Heart right ventricle (tissue), 16 donors: ENCODE data around the gene MAD1L1. TPM values are rescaled to one million over a fixed set of nuclear protein-coding genes. Genes with fewer than 3 reads are reported as not detected.

Experiments used
- ATAC-seq, 8 donors: fragments of 200-7000 bp; cut with Tn5 transposase; one replicate each; pipeline ENCODE4 v1.9.1; 2020; ENCODE audit warnings: mild to moderate bottlenecking in 8 of 8, moderate library complexity in 8 of 8, moderate number of reproducible peaks in 1 of 8
- DNase-seq, 2 donors: peaks; one replicate each; pipeline ENCODE4 v3.0.0-alpha.2; 2020
- H3K27ac ChIP-seq, 10 donors: fragments of 200-600 bp; sonication (generic) in 2 of 10; one replicate each; pipeline versions ENCODE4 v1.5.0 to v1.8.0; 2020 to 2022; ENCODE audit warnings: mild to moderate bottlenecking in 3 of 10
- H3K27me3 ChIP-seq, 7 donors: fragments of 200-600 bp; one replicate each; pipeline ENCODE4 v1.8.0; 2021 to 2022; ENCODE audit warnings: mild to moderate bottlenecking in 2 of 7
- H3K36me3 ChIP-seq, 9 donors: fragments of 200-600 bp; sonication (generic) in 1 of 9; one replicate each; pipeline versions ENCODE4 v1.5.0 to v1.8.0; 2020 to 2022; ENCODE audit warnings: mild to moderate bottlenecking in 2 of 9
- H3K4me1 ChIP-seq, 9 donors: fragments of 200-600 bp; sonication (generic) in 1 of 9; one replicate each; pipeline versions ENCODE4 v1.5.0 to v1.8.0; 2020 to 2022; ENCODE audit warnings: mild to moderate bottlenecking in 4 of 9
- H3K4me3 ChIP-seq, 10 donors: fragments of 200-600 bp; sonication (generic) in 2 of 10; one replicate each; pipeline versions ENCODE4 v1.5.0 to v1.8.0; 2020 to 2022; ENCODE audit warnings: mild to moderate bottlenecking in 7 of 10, moderate library complexity in 2 of 10
- H3K9me3 ChIP-seq, 11 donors: fragments of 200-600 bp in 10 of 11; sonication (generic) in 2 of 11; one replicate each; pipeline versions ENCODE4 v1.5.0 to v1.8.0; 2013 to 2022; ENCODE audit warnings: mild to moderate bottlenecking in 2 of 11, control low read depth in 1 of 11, moderate library complexity in 1 of 11
- WGBS, 2 donors: extraction: QIAGEN DNeasy Blood & Tissue Kit; methylation state at CpG; one replicate each; pipeline ENCODE4 v1.1.7; 2013; ENCODE audit warnings: inconsistent platforms in 1 of 2; 5-methylcytosine and 5-hydroxymethylcytosine counted together
- intact Hi-C, 10 donors: fragments of 100-400 bp; cut with DNase I; formaldehyde crosslinking; loops; one replicate each; pipeline versions ENCODE4 v1.11.1 to v1.14.2; 2022
- polyA plus RNA-seq, 2 donors: library from polyadenylated mRNA; stranded (reverse); fragments of 200-250 nt; gene quantifications; one replicate each; pipeline ENCODE4 v1.2.3, GENCODE V29; 2013
- total RNA-seq, 10 donors: library from RNA; stranded (reverse); fragmentation: NEBNext Ultra II Directional in 3 of 10; extraction: Animal tissue kit (Norgen Biotek cat#: 25700) in 3 of 10; gene quantifications; one replicate each; pipeline versions ENCODE4 v1.2.1 to v1.2.4, GENCODE V29; 2021 to 2023
- TF ChIP-seq, protein P1 (sequence below), 9 donors: fragments of 200-600 bp; sonication (generic) in 2 of 9; IDR thresholded peaks; one replicate each; pipeline versions ENCODE4 v1.5.0 to v1.8.0; 2021 to 2022; ENCODE audit warnings: antibody characterized with exemption in 9 of 9, mild to moderate bottlenecking in 5 of 9, moderate library complexity in 1 of 9
- donor health status: Arrhythmogenic right ventricular cardiomyopathy.
- donor health status: ischemic (EF 13 %, LVEDD 7.1; RV severe dilation, severe dysfunction).
- donor health status: healthy with polysubstance abuse.
- donor health status: DM: no; HTN: yes; CAD: no.
- donor health status: DM: no; HTN: no; CAD: no.
- donor health status: ischemic (EF 25% LVEDD 6.9; RV normal size, moderate dysfunction).
- donor health status: ischemic (EF 25% LVEDD 5.7; RV mildly dilated, moderate dysfunction).
- donor health status: healthy.
- donor health status: DM: yes; HTN: yes; CAD: no.
- donor health status: Ischemic cardiomyopathy.
- donor health status: ischemic (EF 35%, LVEDD 5.7; RV mildly dilated, moderate dysfunction).
- donor health status: nonischemic (EF 11% LVEDD 7.7; RV severe dilation, severe dysfunction).
- donor health status: DM: yes; HTN: yes; CAD: no.
- donor health status: PGD.
- donor health status: ischemic (EF 29% LVEDD 5.4; RV normal size, mild dysfunction).
- donor health status: nonischemic (EF 23%, LVEDD 6.1; RV moderate dilation, normal function).

MAD1L1 gene
- total and polyA plus RNA-seq, 12 donors: 13.8 to 46.8 (median 20.2) TPM

DNA sequence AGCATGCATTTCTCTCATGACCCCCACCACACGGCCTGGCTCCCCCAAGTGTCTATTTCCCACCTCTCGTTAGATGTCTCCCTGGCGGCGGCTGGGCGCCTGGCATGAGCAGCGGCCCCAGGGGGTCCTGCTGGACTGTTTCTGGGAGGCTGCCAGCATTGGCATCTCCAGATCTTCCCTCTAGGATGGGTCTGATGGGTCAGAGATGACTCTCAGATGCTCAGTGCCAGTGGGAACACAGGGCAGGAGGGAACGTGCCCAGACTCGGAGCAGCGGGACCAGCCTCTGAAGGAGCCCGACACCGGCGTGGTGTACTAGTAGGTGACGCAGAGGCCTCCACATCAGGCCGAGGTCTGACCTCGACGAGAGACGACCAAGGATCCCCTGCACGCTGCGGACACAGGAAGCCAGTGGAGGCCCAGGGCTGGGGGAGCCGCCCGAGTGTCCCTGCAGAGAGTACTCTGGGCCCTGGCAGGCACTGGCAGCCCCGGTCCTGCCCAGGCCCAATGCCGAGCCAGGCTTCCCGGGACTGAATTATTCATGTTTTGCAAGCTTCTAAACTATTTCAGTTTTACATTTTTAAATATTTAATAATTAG lies 323.8 kb downstream of the MAD1L1 start:
- TF ChIP-seq, protein P1, sequence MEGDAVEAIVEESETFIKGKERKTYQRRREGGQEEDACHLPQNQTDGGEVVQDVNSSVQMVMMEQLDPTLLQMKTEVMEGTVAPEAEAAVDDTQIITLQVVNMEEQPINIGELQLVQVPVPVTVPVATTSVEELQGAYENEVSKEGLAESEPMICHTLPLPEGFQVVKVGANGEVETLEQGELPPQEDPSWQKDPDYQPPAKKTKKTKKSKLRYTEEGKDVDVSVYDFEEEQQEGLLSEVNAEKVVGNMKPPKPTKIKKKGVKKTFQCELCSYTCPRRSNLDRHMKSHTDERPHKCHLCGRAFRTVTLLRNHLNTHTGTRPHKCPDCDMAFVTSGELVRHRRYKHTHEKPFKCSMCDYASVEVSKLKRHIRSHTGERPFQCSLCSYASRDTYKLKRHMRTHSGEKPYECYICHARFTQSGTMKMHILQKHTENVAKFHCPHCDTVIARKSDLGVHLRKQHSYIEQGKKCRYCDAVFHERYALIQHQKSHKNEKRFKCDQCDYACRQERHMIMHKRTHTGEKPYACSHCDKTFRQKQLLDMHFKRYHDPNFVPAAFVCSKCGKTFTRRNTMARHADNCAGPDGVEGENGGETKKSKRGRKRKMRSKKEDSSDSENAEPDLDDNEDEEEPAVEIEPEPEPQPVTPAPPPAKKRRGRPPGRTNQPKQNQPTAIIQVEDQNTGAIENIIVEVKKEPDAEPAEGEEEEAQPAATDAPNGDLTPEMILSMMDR (IDR thresholded peaks at IDR 0.05): no peak
- ATAC-seq: no peak
- Histone ChIP-seq H3K36me3 (no peaks in the 10 kb centered on the region), H3K4me3 (no peak overlapping the region), H3K27me3 (no peaks in the 10 kb centered on the region), H3K4me1 (peaks cover 0 to 13% (median 5%) of the 10 kb centered on the region in 9 donors), H3K27ac (no peak overlapping the region), H3K9me3 (no peaks in the 10 kb centered on the region)
- intact Hi-C loops: no loop called here
- 86 to 93% methylated on average over 24 of the region's 24 CpGs for WGBS, 2 donors
- peak in 1 of 2 donors; percentile 9 for DNase-seq

DNA sequence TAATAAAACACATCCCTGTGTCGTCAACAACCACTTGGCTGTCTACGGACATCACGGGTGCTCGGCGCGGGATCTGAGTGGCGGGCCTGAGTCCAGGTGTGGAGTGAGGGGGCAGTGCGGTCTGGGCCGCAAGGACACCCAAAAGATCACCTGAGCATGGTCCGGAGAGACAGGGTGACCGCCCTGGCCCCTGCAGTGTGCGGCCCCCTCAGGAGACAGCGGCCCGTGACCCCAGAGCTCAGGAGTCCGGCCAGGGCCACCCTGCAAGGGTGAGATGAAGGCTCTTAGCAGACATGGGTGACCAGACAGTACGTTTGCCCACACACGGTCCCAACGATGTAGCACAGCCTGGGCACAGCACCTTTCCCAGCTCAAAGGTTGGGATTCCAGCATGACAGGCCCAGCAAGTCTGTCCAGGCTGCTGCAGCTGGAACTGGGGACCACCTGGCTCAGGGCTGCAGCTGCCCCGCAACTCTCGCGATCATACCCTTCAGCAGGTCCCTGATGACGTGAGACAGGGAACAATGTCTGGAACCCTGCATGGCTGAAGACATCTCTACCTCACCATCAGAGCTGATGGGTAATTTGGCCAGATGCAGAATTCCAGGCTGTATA lies 324.9 kb downstream of the MAD1L1 start:
- intact Hi-C loops: no loop called here
- no peaks in the 10 kb centered on the region for H3K9me3 ChIP-seq
- no peak for ATAC-seq
- TF ChIP-seq, protein P1 (IDR thresholded peaks at IDR 0.05): no peak
- H3K27ac ChIP-seq: no peak overlapping the region
- H3K4me1 ChIP-seq: peaks cover 0 to 4% (median 0%) of the 10 kb centered on the region in 9 donors
- peak in 1 of 2 donors; percentile 7 for DNase-seq
- no peaks in the 10 kb centered on the region for H3K36me3 ChIP-seq
- WGBS, 2 donors: 92 to 97% methylated on average over 22 of the region's 22 CpGs
- H3K4me3 ChIP-seq: no peak overlapping the region
- H3K27me3 ChIP-seq: no peaks in the 10 kb centered on the region

- intact Hi-C loops: no loop called here
- no peaks in the 10 kb centered on the region for H3K9me3 ChIP-seq
- DNase-seq (no peak), ATAC-seq (peak in 1 of 8 donors; percentile 8)
- H3K27me3 ChIP-seq: no peaks in the 10 kb centered on the region
- H3K27ac ChIP-seq: no peak overlapping the region
- WGBS, 2 donors: 90 to 95% methylated on average over 25 of the region's 25 CpGs
- TF ChIP-seq, protein P1 (IDR thresholded peaks at IDR 0.05): no peak
- no peaks in the 10 kb centered on the region for H3K4me1 ChIP-seq
- H3K36me3 ChIP-seq: no peaks in the 10 kb centered on the region
- no peak overlapping the region for H3K4me3 ChIP-seq
Observed at GRCh38 chr7:1906988-1907745, 325.6 kb downstream of the MAD1L1 start.

DNA sequence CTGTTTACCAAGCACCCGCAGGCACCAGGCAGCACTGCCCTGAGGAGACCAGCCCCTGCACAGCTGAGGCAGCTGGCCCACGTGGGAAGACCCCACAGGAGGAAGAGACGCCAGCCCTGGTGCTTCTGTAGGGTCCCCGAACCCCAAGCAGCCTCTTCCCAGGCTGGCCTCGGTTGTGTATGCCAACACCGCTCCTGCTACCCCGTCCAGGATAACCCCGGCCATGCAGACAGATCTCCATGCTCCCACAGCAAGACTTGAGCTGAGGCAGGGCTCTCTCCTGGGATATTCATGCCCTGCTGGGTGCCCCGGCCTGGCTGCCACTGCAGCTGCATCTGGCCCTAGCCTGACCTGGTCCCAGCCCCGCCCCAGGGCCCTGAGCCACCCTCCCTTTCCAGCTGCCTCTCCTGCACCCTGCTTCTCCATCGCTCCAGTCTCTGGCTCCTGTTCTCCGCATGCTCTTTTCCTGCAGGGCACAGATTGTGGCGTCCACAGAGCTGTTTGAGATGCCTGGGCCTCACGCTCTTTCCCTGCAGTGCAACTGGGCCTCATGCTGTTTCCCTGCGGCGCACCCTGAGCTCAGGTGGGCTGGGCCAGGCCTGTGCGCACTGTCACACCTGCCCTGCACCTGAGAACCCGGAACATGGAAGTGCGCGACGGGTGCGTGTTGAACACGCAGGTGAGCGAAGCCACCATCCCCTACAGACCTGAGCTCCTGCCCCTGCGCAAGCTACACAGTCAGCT lies 326.5 kb downstream of the MAD1L1 start:
- no peaks in the 10 kb centered on the region for H3K27me3 ChIP-seq
- H3K9me3 ChIP-seq: no peaks in the 10 kb centered on the region
- H3K4me1 ChIP-seq: no peaks in the 10 kb centered on the region
- no peak overlapping the region for H3K4me3 ChIP-seq
- no peak for DNase-seq
- TF ChIP-seq, protein P1 (IDR thresholded peaks at IDR 0.05): no peak
- no peak overlapping the region for H3K27ac ChIP-seq
- H3K36me3 ChIP-seq: no peaks in the 10 kb centered on the region
- intact Hi-C loops: no loop called here
- 98% methylated on average over 25 of the region's 25 CpGs for WGBS, 2 donors
- ATAC-seq: peak in 2 of 8 donors; percentile 10 to 27
